ENCODE measurements around the gene HLA-A. TPM values are rescaled to one million over a fixed set of nuclear protein-coding genes. Genes with fewer than 3 reads are reported as not detected.
"Not testable (repeated sequence)": the region's sequence is repeated elsewhere in the genome, so short reads cannot be mapped to it uniquely, and the experiment has no call there.

The HLA-A gene
- total and polyA plus RNA-seq, 2 experiments from 2014 or later, result 339 to 349 TPM

DNA sequence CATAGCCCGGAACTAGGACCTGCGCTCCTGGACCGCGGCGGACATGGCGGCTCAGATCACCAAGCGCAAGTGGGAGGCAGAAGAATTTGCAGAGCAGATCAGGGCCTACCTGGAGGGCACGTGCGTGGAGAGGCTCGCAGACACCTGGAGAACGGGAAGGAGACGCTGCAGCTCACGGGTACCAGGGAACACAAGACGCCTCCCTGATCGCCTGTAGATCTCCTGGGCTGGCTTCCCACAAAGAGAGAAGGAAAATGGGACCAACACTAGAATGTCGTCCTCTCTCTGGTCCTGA, 15.1 kb upstream of the HLA-A start:
- no peaks in the 10 kb centered on the region for H4K20me1 ChIP-seq (ENCODE audit: insufficient read depth, poor library complexity, severe bottlenecking)
- H3K36me3 ChIP-seq (replicated peaks; ENCODE audit: insufficient read depth, low read depth), result no peaks in the 10 kb centered on the region
- WGBS (ENCODE audit: low lambda C conversion rate, missing lambda C conversion rate), result 63% methylated on average over 14 of the region's 16 CpGs
- no peaks in the 10 kb centered on the region for H3K79me2 ChIP-seq
- no peak for TF ChIP-seq EZH2phosphoT487 (IDR thresholded peaks at IDR 0.05; ENCODE audit: low read depth, severe bottlenecking, unreplicated experiment)
- TF ChIP-seq, protein P1, sequence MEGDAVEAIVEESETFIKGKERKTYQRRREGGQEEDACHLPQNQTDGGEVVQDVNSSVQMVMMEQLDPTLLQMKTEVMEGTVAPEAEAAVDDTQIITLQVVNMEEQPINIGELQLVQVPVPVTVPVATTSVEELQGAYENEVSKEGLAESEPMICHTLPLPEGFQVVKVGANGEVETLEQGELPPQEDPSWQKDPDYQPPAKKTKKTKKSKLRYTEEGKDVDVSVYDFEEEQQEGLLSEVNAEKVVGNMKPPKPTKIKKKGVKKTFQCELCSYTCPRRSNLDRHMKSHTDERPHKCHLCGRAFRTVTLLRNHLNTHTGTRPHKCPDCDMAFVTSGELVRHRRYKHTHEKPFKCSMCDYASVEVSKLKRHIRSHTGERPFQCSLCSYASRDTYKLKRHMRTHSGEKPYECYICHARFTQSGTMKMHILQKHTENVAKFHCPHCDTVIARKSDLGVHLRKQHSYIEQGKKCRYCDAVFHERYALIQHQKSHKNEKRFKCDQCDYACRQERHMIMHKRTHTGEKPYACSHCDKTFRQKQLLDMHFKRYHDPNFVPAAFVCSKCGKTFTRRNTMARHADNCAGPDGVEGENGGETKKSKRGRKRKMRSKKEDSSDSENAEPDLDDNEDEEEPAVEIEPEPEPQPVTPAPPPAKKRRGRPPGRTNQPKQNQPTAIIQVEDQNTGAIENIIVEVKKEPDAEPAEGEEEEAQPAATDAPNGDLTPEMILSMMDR (IDR thresholded peaks at IDR 0.05; ENCODE audit: poor library complexity), result no peak
- H3K27me3 ChIP-seq, result no peaks in the 10 kb centered on the region
- no peak for DNase-seq (ENCODE audit: low spot score)
- no peaks in the 10 kb centered on the region for H3K9me3 ChIP-seq (ENCODE audit: low read depth)
- H2AFZ ChIP-seq, result peak overlapping the region; percentile 56
- H3K9me2 ChIP-seq (replicated peaks; ENCODE audit: insufficient read depth), result no peaks in the 10 kb centered on the region
- no peak overlapping the region for H3K4me3 ChIP-seq
- H3K4me2 ChIP-seq, result peak overlapping the region; percentile 80
- H3K27ac ChIP-seq, result peak overlapping the region; percentile 40
- H3K4me1 ChIP-seq (ENCODE audit: insufficient read depth), result no peaks in the 10 kb centered on the region

DNA sequence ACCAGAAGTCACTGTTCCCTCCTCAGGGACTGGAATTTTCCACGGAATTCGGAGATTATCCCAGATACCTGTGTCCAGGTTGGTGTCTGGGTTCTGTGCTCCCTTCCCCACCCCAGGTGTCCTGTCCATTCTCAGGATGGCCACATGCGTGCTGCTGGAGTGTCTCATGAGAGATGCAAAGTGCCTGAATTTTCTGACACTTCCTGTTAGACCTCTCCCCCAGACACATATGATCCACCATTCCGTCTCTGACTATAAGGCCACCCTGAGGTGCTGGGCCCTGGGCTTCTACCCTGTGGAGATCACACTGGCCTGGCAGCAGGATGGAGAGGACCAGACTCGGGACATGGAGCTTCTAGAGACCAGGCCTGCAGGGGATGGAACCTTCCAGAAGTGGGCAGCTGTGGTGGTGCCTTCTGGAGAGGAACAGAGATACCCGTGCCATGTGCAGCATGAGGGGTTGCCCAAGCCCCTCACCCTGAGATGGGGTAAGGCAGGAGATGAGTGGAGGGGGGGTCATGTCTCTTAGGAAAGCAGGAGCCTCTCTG, 14.4 kb upstream of the HLA-A start:
- H3K9me3 ChIP-seq (ENCODE audit: low read depth), result no peaks in the 10 kb centered on the region
- H3K79me2 ChIP-seq, result no peaks in the 10 kb centered on the region
- H3K27me3 ChIP-seq, result no peaks in the 10 kb centered on the region
- no peaks in the 10 kb centered on the region for H3K9me2 ChIP-seq (replicated peaks; ENCODE audit: insufficient read depth)
- H3K4me3 ChIP-seq, result no peak overlapping the region
- TF ChIP-seq EZH2 (IDR thresholded peaks at IDR 0.05; ENCODE audit: borderline replicate concordance), result no peak
- no peak overlapping the region for H2AFZ ChIP-seq
- H3K4me1 ChIP-seq (ENCODE audit: insufficient read depth), result no peaks in the 10 kb centered on the region
- WGBS (ENCODE audit: low lambda C conversion rate, missing lambda C conversion rate), result 82% methylated on average over 6 of the region's 6 CpGs
- no peaks in the 10 kb centered on the region for H3K36me3 ChIP-seq (replicated peaks; ENCODE audit: insufficient read depth, low read depth)
- H4K20me1 ChIP-seq (ENCODE audit: insufficient read depth, poor library complexity, severe bottlenecking), result no peaks in the 10 kb centered on the region
- no peak overlapping the region for H3K4me2 ChIP-seq
- no peak for DNase-seq (ENCODE audit: low spot score)
- H3K27ac ChIP-seq, result no peak overlapping the region

- H3K27ac ChIP-seq; H4K20me1 ChIP-seq (ENCODE audit: insufficient read depth, poor library complexity, severe bottlenecking); H3K79me2 ChIP-seq; H3K4me2 ChIP-seq; H3K9me2 ChIP-seq (replicated peaks; ENCODE audit: insufficient read depth); H3K27me3 ChIP-seq; H2AFZ ChIP-seq; H3K4me3 ChIP-seq; H3K9me3 ChIP-seq (ENCODE audit: low read depth); DNase-seq (ENCODE audit: low spot score); H3K4me1 ChIP-seq (ENCODE audit: insufficient read depth); H3K36me3 ChIP-seq (replicated peaks; ENCODE audit: insufficient read depth, low read depth): not testable (repeated sequence)
- 85% methylated on average over 7 of the region's 7 CpGs for WGBS (ENCODE audit: low lambda C conversion rate, missing lambda C conversion rate)
Observed at GRCh38 chr6:29930047-29930446, 12.3 kb upstream of the HLA-A start.

DNA sequence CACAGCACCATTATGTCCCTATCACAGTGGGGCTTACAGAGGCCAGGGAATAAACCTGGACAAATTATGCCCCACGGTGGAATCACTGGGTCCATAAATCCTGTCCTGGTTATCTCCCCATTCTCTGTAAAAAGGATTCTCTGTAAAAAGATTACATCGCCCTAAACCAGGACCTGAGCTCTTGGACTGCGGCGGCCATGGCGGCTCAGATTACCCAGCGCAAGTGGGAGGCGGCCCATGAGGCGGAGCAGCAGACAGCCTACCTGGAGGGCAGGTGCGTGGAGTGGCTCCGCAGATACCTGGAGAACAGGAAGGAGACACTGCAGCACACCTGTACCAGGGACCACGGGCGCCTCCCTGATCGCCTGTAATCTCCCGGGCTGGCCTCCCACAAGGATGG, 8.4 kb upstream of the HLA-A start:
- Histone ChIP-seq H3K4me2 (no peak overlapping the region), H3K27me3 (no peaks in the 10 kb centered on the region), H3K79me2 (no peaks in the 10 kb centered on the region), H3K27ac (no peak overlapping the region), H3K4me1 (ENCODE audit: insufficient read depth) (no peaks in the 10 kb centered on the region), H3K9me3 (ENCODE audit: low read depth) (no peaks in the 10 kb centered on the region), H2AFZ (no peak overlapping the region), H3K36me3 (replicated peaks; ENCODE audit: insufficient read depth, low read depth) (no peaks in the 10 kb centered on the region), H3K4me3 (no peak overlapping the region), H3K9me2 (replicated peaks; ENCODE audit: insufficient read depth) (no peaks in the 10 kb centered on the region), H4K20me1 (ENCODE audit: insufficient read depth, poor library complexity, severe bottlenecking) (no peaks in the 10 kb centered on the region)
- TF ChIP-seq EZH2 (IDR thresholded peaks at IDR 0.05; ENCODE audit: borderline replicate concordance) (no peak), EZH2phosphoT487 (IDR thresholded peaks at IDR 0.05; ENCODE audit: low read depth, severe bottlenecking, unreplicated experiment) (no peak)
- TF ChIP-seq, protein P1 (IDR thresholded peaks at IDR 0.05; ENCODE audit: poor library complexity), result no peak
- DNase-seq (ENCODE audit: low spot score), result no peak
- WGBS (ENCODE audit: low lambda C conversion rate, missing lambda C conversion rate), result 93% methylated on average over 14 of the region's 14 CpGs
